ENCODE measurements around the gene PRKG1. TPM values are rescaled to one million over a fixed set of nuclear protein-coding genes. Genes with fewer than 3 reads are reported as not detected.

Gene PRKG1
- total and polyA plus RNA-seq, 2 experiments from 2014 or later: 18.2 to 21.1 TPM

DNA sequence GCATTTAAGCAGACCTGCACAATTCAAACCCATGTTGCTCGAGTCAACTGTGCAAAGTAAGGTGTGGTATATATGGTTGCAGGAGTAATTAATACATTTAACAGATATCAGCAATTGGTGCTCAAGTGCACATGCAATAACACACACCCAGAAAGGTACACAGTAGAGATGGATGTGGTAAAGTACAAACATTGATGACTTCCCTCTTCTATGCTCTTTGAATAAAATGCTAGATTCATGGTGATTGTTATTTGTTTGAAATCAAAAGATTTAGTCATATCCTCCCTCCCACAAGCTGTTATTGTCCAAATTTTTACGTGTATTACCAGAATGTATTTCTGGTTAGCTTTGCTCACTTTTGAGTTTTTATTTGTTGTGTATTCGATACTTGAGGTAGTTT, 887.1 kb downstream of the PRKG1 start:
- H3K4me3 ChIP-seq: no peak overlapping the region
- peaks cover 3% of the 10 kb centered on the region for H3K27me3 Mint-ChIP-seq (ENCODE audit: insufficient read depth, low read depth, poor library complexity)
- no peak for ATAC-seq
- H3K27ac Mint-ChIP-seq: no peak overlapping the region
- H3K4me1 Mint-ChIP-seq: peaks cover 19% of the 10 kb centered on the region; the same call in 2 of the 3 replicates
- H3K4me3 Mint-ChIP-seq: no peak overlapping the region
- H3K9me3 Mint-ChIP-seq: no peaks in the 10 kb centered on the region; the same call in 2 of the 3 replicates
- TF ChIP-seq, protein P1, sequence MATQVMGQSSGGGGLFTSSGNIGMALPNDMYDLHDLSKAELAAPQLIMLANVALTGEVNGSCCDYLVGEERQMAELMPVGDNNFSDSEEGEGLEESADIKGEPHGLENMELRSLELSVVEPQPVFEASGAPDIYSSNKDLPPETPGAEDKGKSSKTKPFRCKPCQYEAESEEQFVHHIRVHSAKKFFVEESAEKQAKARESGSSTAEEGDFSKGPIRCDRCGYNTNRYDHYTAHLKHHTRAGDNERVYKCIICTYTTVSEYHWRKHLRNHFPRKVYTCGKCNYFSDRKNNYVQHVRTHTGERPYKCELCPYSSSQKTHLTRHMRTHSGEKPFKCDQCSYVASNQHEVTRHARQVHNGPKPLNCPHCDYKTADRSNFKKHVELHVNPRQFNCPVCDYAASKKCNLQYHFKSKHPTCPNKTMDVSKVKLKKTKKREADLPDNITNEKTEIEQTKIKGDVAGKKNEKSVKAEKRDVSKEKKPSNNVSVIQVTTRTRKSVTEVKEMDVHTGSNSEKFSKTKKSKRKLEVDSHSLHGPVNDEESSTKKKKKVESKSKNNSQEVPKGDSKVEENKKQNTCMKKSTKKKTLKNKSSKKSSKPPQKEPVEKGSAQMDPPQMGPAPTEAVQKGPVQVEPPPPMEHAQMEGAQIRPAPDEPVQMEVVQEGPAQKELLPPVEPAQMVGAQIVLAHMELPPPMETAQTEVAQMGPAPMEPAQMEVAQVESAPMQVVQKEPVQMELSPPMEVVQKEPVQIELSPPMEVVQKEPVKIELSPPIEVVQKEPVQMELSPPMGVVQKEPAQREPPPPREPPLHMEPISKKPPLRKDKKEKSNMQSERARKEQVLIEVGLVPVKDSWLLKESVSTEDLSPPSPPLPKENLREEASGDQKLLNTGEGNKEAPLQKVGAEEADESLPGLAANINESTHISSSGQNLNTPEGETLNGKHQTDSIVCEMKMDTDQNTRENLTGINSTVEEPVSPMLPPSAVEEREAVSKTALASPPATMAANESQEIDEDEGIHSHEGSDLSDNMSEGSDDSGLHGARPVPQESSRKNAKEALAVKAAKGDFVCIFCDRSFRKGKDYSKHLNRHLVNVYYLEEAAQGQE (IDR thresholded peaks at IDR 0.05; ENCODE audit: unreplicated experiment): no peak
- TF ChIP-seq, protein P2, sequence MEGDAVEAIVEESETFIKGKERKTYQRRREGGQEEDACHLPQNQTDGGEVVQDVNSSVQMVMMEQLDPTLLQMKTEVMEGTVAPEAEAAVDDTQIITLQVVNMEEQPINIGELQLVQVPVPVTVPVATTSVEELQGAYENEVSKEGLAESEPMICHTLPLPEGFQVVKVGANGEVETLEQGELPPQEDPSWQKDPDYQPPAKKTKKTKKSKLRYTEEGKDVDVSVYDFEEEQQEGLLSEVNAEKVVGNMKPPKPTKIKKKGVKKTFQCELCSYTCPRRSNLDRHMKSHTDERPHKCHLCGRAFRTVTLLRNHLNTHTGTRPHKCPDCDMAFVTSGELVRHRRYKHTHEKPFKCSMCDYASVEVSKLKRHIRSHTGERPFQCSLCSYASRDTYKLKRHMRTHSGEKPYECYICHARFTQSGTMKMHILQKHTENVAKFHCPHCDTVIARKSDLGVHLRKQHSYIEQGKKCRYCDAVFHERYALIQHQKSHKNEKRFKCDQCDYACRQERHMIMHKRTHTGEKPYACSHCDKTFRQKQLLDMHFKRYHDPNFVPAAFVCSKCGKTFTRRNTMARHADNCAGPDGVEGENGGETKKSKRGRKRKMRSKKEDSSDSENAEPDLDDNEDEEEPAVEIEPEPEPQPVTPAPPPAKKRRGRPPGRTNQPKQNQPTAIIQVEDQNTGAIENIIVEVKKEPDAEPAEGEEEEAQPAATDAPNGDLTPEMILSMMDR (conservative IDR thresholded peaks at IDR 0.05; ENCODE audit: low read depth in 2 of 2): no peak
- TF ChIP-seq ZNF114 (CRISPR knock-in tag; IDR thresholded peaks at IDR 0.05): no peak
- TF ChIP-seq, protein P3, sequence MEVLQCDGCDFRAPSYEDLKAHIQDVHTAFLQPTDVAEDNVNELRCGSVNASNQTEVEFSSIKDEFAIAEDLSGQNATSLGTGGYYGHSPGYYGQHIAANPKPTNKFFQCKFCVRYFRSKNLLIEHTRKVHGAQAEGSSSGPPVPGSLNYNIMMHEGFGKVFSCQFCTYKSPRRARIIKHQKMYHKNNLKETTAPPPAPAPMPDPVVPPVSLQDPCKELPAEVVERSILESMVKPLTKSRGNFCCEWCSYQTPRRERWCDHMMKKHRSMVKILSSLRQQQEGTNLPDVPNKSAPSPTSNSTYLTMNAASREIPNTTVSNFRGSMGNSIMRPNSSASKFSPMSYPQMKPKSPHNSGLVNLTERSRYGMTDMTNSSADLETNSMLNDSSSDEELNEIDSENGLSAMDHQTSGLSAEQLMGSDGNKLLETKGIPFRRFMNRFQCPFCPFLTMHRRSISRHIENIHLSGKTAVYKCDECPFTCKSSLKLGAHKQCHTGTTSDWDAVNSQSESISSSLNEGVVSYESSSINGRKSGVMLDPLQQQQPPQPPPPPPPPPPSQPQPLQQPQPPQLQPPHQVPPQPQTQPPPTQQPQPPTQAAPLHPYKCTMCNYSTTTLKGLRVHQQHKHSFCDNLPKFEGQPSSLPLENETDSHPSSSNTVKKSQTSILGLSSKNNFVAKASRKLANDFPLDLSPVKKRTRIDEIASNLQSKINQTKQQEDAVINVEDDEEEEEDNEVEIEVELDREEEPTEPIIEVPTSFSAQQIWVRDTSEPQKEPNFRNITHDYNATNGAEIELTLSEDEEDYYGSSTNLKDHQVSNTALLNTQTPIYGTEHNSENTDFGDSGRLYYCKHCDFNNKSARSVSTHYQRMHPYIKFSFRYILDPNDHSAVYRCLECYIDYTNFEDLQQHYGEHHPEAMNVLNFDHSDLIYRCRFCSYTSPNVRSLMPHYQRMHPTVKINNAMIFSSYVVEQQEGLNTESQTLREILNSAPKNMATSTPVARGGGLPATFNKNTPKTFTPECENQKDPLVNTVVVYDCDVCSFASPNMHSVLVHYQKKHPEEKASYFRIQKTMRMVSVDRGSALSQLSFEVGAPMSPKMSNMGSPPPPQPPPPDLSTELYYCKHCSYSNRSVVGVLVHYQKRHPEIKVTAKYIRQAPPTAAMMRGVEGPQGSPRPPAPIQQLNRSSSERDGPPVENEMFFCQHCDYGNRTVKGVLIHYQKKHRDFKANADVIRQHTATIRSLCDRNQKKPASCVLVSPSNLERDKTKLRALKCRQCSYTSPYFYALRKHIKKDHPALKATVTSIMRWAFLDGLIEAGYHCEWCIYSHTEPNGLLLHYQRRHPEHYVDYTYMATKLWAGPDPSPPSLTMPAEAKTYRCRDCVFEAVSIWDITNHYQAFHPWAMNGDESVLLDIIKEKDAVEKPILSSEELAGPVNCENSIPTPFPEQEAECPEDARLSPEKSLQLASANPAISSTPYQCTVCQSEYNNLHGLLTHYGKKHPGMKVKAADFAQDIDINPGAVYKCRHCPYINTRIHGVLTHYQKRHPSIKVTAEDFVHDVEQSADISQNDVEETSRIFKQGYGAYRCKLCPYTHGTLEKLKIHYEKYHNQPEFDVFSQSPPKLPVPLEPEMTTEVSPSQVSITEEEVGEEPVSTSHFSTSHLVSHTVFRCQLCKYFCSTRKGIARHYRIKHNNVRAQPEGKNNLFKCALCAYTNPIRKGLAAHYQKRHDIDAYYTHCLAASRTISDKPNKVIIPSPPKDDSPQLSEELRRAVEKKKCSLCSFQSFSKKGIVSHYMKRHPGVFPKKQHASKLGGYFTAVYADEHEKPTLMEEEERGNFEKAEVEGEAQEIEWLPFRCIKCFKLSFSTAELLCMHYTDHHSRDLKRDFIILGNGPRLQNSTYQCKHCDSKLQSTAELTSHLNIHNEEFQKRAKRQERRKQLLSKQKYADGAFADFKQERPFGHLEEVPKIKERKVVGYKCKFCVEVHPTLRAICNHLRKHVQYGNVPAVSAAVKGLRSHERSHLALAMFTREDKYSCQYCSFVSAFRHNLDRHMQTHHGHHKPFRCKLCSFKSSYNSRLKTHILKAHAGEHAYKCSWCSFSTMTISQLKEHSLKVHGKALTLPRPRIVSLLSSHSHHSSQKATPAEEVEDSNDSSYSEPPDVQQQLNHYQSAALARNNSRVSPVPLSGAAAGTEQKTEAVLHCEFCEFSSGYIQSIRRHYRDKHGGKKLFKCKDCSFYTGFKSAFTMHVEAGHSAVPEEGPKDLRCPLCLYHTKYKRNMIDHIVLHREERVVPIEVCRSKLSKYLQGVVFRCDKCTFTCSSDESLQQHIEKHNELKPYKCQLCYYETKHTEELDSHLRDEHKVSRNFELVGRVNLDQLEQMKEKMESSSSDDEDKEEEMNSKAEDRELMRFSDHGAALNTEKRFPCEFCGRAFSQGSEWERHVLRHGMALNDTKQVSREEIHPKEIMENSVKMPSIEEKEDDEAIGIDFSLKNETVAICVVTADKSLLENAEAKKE (CRISPR knock-in tag; IDR thresholded peaks at IDR 0.05): no peak
- no peak for TF ChIP-seq CREB1 (CRISPR knock-in tag; IDR thresholded peaks at IDR 0.05; ENCODE audit: low read depth)
- no peak for TF ChIP-seq ZNF331 (CRISPR knock-in tag; IDR thresholded peaks at IDR 0.05; ENCODE audit: low read depth)
- TF ChIP-seq EZH2phosphoT487 (IDR thresholded peaks at IDR 0.05; ENCODE audit: unreplicated experiment): no peak
- TF ChIP-seq JUNB (IDR thresholded peaks at IDR 0.05; ENCODE audit: unreplicated experiment): no peak
- no peak for TF ChIP-seq NANOG (IDR thresholded peaks at IDR 0.05; ENCODE audit: borderline replicate concordance)
- TF ChIP-seq STAT1 (IDR thresholded peaks at IDR 0.05; ENCODE audit: unreplicated experiment): no peak
- no peak for TF ChIP-seq EZH2 (IDR thresholded peaks at IDR 0.05; ENCODE audit: low read depth, unreplicated experiment)
- no peak for TF ChIP-seq POLR2AphosphoS5 (IDR thresholded peaks at IDR 0.05; ENCODE audit: low read depth)
- TF ChIP-seq, protein P4, sequence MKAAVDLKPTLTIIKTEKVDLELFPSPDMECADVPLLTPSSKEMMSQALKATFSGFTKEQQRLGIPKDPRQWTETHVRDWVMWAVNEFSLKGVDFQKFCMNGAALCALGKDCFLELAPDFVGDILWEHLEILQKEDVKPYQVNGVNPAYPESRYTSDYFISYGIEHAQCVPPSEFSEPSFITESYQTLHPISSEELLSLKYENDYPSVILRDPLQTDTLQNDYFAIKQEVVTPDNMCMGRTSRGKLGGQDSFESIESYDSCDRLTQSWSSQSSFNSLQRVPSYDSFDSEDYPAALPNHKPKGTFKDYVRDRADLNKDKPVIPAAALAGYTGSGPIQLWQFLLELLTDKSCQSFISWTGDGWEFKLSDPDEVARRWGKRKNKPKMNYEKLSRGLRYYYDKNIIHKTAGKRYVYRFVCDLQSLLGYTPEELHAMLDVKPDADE (IDR thresholded peaks at IDR 0.05): no peak
- no peak overlapping the region for H3K4me2 ChIP-seq
- no peak overlapping the region for H3K27ac ChIP-seq (ENCODE audit: low read depth)
- no peak for DNase-seq (ENCODE audit: low spot score)
- no peaks in the 10 kb centered on the region for H3F3A ChIP-seq (replicated peaks; ENCODE audit: low read depth)
- H4K20me1 ChIP-seq (replicated peaks; ENCODE audit: insufficient read depth): no peaks in the 10 kb centered on the region
- no peaks in the 10 kb centered on the region for H3K27me3 ChIP-seq (ENCODE audit: insufficient read depth)
- peaks cover 13% of the 10 kb centered on the region for H3K4me1 ChIP-seq (ENCODE audit: insufficient read depth)
- H3K9me2 ChIP-seq (ENCODE audit: insufficient read depth): no peaks in the 10 kb centered on the region
- no peaks in the 10 kb centered on the region for H3K36me3 Mint-ChIP-seq (ENCODE audit: low read depth)
- no peaks in the 10 kb centered on the region for H3K79me2 ChIP-seq (replicated peaks; ENCODE audit: insufficient read depth)
- H3K36me3 ChIP-seq (ENCODE audit: insufficient read depth): no peaks in the 10 kb centered on the region
- H2AFZ ChIP-seq: no peak overlapping the region

Measured in GM23338 (cell line).